GM12878 (cell line): ENCODE measurements around the gene GFOD2. TPM values are rescaled to one million over a fixed set of nuclear protein-coding genes. Genes with fewer than 3 reads are reported as not detected.

Experiments
- BHLHE40 ChIP-seq, 2 experiments: fragments of 450-650 bp in 1 of 2; IDR thresholded peaks; 2 replicates each; pipeline ENCODE4 v1.6.1; 2011 to 2017; ENCODE audit warnings: low read depth in 2 of 2, borderline replicate concordance in 1 of 2, improper control_type of control experiment in 1 of 2, low read length in 1 of 2, mild to moderate bottlenecking in 1 of 2
- BMI1 ChIP-seq: fragments of 450-650 bp; IDR thresholded peaks from 2 replicates; pipeline ENCODE4 v1.6.1; 2016; ENCODE audit warnings: mild to moderate bottlenecking, moderate library complexity, borderline replicate concordance
- CEBPB ChIP-seq, 2 experiments: fragments of 150-350 bp in 1 of 2; IDR thresholded peaks; 2 replicates each; pipeline ENCODE4 v1.6.1; 2012 to 2014; ENCODE audit warnings: low read depth in 2 of 2, low read length in 2 of 2, borderline replicate concordance in 1 of 2, inconsistent platforms in 1 of 2
- EGR1 ChIP-seq, 2 experiments: IDR thresholded peaks; 1 replicate in 1 of 2; 2 replicates in 1 of 2; pipeline ENCODE4 v1.6.1; 2011 to 2012; ENCODE audit warnings: low read depth in 2 of 2, low read length in 2 of 2, borderline replicate concordance in 1 of 2, mild to moderate bottlenecking in 1 of 2, moderate library complexity in 1 of 2
- GABPA ChIP-seq: IDR thresholded peaks from 2 replicates; pipeline ENCODE4 v1.6.1; 2014; ENCODE audit warnings: antibody characterized with exemption, low read depth, mild to moderate bottlenecking, inconsistent platforms
- GATAD2B ChIP-seq: fragments of 450-650 bp; conservative IDR thresholded peaks from 2 replicates; pipeline ENCODE4 v1.6.1; 2017; ENCODE audit warnings: low read depth, mild to moderate bottlenecking, moderate library complexity
- IKZF2 ChIP-seq, 2 experiments: fragments of 450-650 bp; IDR thresholded peaks; 2 replicates each; pipeline ENCODE4 v1.6.1; 2017; ENCODE audit warnings: mild to moderate bottlenecking in 2 of 2, moderate library complexity in 2 of 2
- LARP7 ChIP-seq: fragments of 450-650 bp; IDR thresholded peaks from 2 replicates; pipeline ENCODE4 v1.6.1; 2017; ENCODE audit warnings: mild to moderate bottlenecking
- MYB ChIP-seq: fragments of 150-350 bp; IDR thresholded peaks from 2 replicates; pipeline ENCODE4 v1.6.1; 2014; ENCODE audit warnings: mild to moderate bottlenecking, low read depth, low read length, borderline replicate concordance
- NR2C1 ChIP-seq: fragments of 450-650 bp; IDR thresholded peaks from 2 replicates; pipeline ENCODE4 v1.6.1; 2017; ENCODE audit warnings: antibody characterized with exemption, mild to moderate bottlenecking, moderate library complexity
- RELA ChIP-seq: fragments of 450-650 bp; IDR thresholded peaks from 2 replicates; pipeline ENCODE4 v1.8.0; 2014; ENCODE audit warnings: borderline replicate concordance; ENCODE audit not compliant: partially characterized antibody
- RUNX3 ChIP-seq: IDR thresholded peaks from 2 replicates; pipeline ENCODE4 v1.6.1; 2012; ENCODE audit warnings: low read length, inconsistent platforms
- SIN3A ChIP-seq: IDR thresholded peaks from 2 replicates; pipeline ENCODE4 v1.6.1; 2012; ENCODE audit warnings: low read depth, low read length, improper control_type of control experiment
- SMAD1 ChIP-seq: fragments of 450-650 bp; IDR thresholded peaks from 2 replicates; pipeline ENCODE4 v1.6.1; 2018; ENCODE audit warnings: mild to moderate bottlenecking, low read depth; ENCODE audit not compliant: partially characterized antibody
- STAT1 ChIP-seq: fragments of 450-650 bp; conservative IDR thresholded peaks from 2 replicates; pipeline ENCODE4 v1.6.1; 2014; ENCODE audit warnings: antibody characterized with exemption, mild to moderate bottlenecking
- STAT3 ChIP-seq: IDR thresholded peaks from 2 replicates; pipeline ENCODE4 v1.6.1; 2011; ENCODE audit warnings: low read depth, low read length, improper control_type of control experiment
- WRNIP1 ChIP-seq: IDR thresholded peaks from 2 replicates; pipeline ENCODE4 v1.6.1; 2011; ENCODE audit warnings: low read depth, low read length, improper control_type of control experiment, borderline replicate concordance
- YY1 ChIP-seq: IDR thresholded peaks from 2 replicates; pipeline ENCODE4 v1.6.1; 2011; ENCODE audit warnings: low read depth, mild to moderate bottlenecking, low read length
- polyA plus RNA-seq, 11 experiments: library from polyadenylated mRNA; depleted of rRNA in 4 of 11; unstranded in 6 of 11; stranded (reverse) in 5 of 11; fragments of >200 nt; fragmentation: Nextera tagmentation in 4 of 11; fragmentation: Illumina TruSeq in 1 of 11; extraction: Ambion mirVana in 4 of 11; extraction: Trizol in 1 of 11; gene quantifications; 1 replicate in 1 of 11; 2 replicates in 10 of 11; pipeline versions ENCODE4 v1.2.1 to v1.2.3, GENCODE V29; 2011 to 2016; ENCODE audit warnings: inconsistent platforms in 2 of 11, missing spikeins in 2 of 11, low read depth in 1 of 11
- total RNA-seq, 4 experiments: library from RNA; depleted of rRNA in 3 of 4; stranded (reverse); fragments of >200 nt in 3 of 4; fragmentation: Illumina TruSeq in 1 of 4; extraction: Trizol in 1 of 4; gene quantifications; 2 replicates each; pipeline versions ENCODE4 v1.2.1 to v1.2.3, GENCODE V29; 2013 to 2021
- TF ChIP-seq, protein P1 (sequence below): fragments of 450-650 bp; IDR thresholded peaks from 2 replicates; pipeline ENCODE4 v1.6.1; 2016; ENCODE audit warnings: mild to moderate bottlenecking
- TF ChIP-seq, protein P2 (sequence below): fragments of 450-650 bp; IDR thresholded peaks from 2 replicates; pipeline ENCODE4 v1.6.1; 2017; ENCODE audit warnings: low read depth, mild to moderate bottlenecking, moderate library complexity
- TF ChIP-seq, protein P3 (sequence below): fragments of 450-650 bp; IDR thresholded peaks from 2 replicates; pipeline ENCODE4 v1.6.1; 2016; ENCODE audit warnings: mild to moderate bottlenecking, moderate library complexity, borderline replicate concordance

The GFOD2 gene
- total and polyA plus RNA-seq, 10 of the 15 experiments (the other 5 are each of a cell fraction or from before 2014, with no cell fraction given): 2.0 to 15.9 (median 12.0) TPM

DNA sequence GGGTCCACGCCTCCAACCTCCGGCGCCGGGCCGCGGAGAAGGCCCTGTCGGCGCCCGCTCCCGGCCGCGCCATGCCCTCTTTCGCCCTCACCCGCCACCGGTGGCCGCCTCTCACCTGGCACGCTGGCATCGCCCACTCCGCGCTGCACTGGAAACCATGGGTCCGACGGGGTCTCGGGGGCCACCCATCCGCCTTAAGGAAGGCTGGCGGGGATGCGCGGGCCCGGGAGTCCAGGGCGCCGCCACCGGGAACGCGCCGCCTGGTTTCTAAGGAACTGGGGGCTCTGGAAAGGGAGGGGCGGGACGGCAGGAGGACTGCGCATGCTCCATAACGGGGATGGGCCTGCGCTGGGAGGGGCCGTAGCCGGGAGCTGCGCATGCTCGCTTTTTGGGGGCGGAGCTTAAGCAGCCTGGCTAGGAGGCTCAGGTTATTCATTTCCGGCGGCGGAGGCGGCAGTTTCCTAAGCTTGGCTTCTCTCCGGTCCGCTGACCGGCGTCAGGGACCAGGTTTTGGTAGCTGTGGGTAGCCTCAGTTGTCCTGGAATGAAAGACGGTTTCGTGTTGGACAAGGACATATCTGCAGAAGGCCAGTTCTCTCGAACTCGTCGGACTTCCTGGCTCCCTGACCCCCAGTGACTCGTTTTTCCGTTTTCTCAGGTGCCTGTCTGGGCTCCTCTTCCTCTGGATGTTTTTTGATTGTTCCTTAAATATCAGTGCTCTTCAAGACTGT is at the start of gene GFOD2 (continued):
- TF ChIP-seq, protein P1, sequence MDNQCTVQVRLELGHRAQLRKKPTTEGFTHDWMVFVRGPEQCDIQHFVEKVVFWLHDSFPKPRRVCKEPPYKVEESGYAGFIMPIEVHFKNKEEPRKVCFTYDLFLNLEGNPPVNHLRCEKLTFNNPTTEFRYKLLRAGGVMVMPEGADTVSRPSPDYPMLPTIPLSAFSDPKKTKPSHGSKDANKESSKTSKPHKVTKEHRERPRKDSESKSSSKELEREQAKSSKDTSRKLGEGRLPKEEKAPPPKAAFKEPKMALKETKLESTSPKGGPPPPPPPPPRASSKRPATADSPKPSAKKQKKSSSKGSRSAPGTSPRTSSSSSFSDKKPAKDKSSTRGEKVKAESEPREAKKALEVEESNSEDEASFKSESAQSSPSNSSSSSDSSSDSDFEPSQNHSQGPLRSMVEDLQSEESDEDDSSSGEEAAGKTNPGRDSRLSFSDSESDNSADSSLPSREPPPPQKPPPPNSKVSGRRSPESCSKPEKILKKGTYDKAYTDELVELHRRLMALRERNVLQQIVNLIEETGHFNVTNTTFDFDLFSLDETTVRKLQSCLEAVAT: peak; percentile 99
- TF ChIP-seq STAT3: no peak
- 0 out of 2 replicates have a peak, but pooled peaks have one; percentile 51 for TF ChIP-seq YY1
- peak in 1 of 2 experiments; percentile 74; a peak in 2 of 3 replicates for TF ChIP-seq EGR1 (IDR thresholded peaks at IDR 0.05; ENCODE audit: borderline replicate concordance in 1 of 2, low read depth in 2 of 2, low read length in 2 of 2)
- peak; percentile 79 for TF ChIP-seq GATAD2B
- TF ChIP-seq CEBPB (IDR thresholded peaks at IDR 0.05; ENCODE audit: borderline replicate concordance in 1 of 2, low read depth in 2 of 2, low read length in 2 of 2): no peak
- TF ChIP-seq MYB: no peak
- TF ChIP-seq RELA: peak; percentile 25
- no peak for TF ChIP-seq BMI1
- peak; percentile 64; the same call in 1 of the 2 replicates for TF ChIP-seq WRNIP1
- peak; percentile 52 for TF ChIP-seq SMAD1
- peak; percentile 58; the same call in 1 of the 2 replicates for TF ChIP-seq STAT1
- TF ChIP-seq GABPA: 0 out of 2 replicates have a peak, but pooled peaks have one; percentile 47
- TF ChIP-seq, protein P2, sequence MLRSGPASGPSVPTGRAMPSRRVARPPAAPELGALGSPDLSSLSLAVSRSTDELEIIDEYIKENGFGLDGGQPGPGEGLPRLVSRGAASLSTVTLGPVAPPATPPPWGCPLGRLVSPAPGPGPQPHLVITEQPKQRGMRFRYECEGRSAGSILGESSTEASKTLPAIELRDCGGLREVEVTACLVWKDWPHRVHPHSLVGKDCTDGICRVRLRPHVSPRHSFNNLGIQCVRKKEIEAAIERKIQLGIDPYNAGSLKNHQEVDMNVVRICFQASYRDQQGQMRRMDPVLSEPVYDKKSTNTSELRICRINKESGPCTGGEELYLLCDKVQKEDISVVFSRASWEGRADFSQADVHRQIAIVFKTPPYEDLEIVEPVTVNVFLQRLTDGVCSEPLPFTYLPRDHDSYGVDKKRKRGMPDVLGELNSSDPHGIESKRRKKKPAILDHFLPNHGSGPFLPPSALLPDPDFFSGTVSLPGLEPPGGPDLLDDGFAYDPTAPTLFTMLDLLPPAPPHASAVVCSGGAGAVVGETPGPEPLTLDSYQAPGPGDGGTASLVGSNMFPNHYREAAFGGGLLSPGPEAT: 0 out of 2 replicates have a peak, but pooled peaks have one; percentile 40
- 0 out of 2 replicates have a peak, but pooled peaks have one; percentile 15 for TF ChIP-seq RUNX3
- peak in 1 of 2 experiments; percentile 43; a peak in 2 of 4 replicates for TF ChIP-seq BHLHE40 (IDR thresholded peaks at IDR 0.05; ENCODE audit: borderline replicate concordance in 1 of 2, low read depth in 2 of 2, low read length in 1 of 2)
- TF ChIP-seq IKZF2 (IDR thresholded peaks at IDR 0.05): peak; percentile 51 to 64
- no peak for TF ChIP-seq NR2C1
- 0 out of 2 replicates have a peak, but pooled peaks have one; percentile 45 for TF ChIP-seq LARP7
- peak; percentile 66; the same call in 1 of the 2 replicates for TF ChIP-seq SIN3A
- TF ChIP-seq, protein P3, sequence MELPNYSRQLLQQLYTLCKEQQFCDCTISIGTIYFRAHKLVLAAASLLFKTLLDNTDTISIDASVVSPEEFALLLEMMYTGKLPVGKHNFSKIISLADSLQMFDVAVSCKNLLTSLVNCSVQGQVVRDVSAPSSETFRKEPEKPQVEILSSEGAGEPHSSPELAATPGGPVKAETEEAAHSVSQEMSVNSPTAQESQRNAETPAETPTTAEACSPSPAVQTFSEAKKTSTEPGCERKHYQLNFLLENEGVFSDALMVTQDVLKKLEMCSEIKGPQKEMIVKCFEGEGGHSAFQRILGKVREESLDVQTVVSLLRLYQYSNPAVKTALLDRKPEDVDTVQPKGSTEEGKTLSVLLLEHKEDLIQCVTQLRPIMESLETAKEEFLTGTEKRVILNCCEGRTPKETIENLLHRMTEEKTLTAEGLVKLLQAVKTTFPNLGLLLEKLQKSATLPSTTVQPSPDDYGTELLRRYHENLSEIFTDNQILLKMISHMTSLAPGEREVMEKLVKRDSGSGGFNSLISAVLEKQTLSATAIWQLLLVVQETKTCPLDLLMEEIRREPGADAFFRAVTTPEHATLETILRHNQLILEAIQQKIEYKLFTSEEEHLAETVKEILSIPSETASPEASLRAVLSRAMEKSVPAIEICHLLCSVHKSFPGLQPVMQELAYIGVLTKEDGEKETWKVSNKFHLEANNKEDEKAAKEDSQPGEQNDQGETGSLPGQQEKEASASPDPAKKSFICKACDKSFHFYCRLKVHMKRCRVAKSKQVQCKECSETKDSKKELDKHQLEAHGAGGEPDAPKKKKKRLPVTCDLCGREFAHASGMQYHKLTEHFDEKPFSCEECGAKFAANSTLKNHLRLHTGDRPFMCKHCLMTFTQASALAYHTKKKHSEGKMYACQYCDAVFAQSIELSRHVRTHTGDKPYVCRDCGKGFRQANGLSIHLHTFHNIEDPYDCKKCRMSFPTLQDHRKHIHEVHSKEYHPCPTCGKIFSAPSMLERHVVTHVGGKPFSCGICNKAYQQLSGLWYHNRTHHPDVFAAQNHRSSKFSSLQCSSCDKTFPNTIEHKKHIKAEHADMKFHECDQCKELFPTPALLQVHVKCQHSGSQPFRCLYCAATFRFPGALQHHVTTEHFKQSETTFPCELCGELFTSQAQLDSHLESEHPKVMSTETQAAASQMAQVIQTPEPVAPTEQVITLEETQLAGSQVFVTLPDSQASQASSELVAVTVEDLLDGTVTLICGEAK: peak; percentile 71; the same call in 1 of the 2 replicates
